HG03460 (cell line): Measurements from ENCODE around the gene TENT5C.

Experiments used
- ATAC-seq: cut with Tn5 transposase; IDR thresholded peaks from one replicate; pipeline ENCODE4 v1.9.1; 2021; ENCODE audit not compliant: unreplicated experiment

The TENT5C gene

DNA sequence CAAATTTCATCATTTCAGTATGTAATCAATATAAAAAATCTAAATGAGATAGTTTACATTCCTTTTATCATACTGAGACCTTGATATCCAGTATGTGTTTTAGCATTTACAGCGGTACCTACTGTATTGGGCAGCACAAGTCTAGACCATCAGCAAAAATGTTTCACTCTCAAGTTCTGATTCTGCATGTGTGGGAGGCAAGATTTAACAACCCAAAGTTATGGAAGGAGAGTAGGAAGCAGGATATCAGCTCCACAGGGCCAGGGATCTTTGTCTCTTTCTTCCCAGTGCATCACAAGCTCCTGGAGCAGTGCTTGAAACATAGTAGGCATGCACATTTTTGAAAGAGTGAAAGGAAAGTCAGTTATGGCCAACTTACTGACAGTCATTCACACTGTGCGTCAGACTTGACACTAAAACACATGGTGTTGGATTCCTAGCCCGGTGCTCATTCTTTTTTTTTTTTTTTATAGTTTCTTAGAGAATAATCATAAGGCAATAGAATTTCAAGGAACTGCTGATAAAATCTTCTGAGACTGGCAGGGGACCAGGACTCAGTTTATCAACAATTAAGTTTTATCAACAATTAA lies 6.1 kb downstream of the TENT5C start:
- ATAC-seq, result no peak

DNA sequence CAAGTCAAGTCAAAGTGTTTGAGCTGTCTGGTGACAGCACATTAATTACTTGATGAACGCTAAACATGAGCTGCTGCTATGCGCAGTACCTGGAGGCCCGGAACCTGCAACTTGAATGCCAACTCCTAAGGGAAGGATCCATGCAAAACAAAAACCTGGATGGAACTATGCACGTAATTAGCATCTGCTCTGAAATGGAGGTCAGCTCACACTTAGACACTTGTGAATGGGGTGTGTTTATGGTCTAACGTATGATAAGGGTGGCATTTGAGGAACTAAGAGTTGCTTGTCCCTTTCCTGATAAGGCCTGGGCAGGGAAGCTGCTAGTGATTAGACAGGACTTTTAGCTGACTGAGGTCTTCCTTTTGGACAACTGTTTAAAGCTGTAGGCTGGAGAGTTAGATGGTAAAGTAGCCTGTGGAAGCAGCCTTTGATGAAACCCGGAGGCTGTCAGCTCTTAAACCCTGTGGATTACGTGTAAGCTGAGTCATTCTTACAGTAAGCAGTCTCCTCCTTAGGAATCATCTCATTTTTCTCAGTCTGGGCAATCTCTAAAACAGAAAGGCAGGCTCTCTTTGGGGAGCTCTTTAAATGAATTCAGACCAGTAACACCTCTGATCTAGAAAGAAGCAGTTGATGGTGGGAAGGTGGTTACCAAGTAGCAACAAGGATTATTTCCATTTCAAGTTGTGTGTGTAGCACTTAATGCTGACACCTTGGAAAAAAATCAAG lies 6.8 kb downstream of the TENT5C start:
- no peak for ATAC-seq

DNA sequence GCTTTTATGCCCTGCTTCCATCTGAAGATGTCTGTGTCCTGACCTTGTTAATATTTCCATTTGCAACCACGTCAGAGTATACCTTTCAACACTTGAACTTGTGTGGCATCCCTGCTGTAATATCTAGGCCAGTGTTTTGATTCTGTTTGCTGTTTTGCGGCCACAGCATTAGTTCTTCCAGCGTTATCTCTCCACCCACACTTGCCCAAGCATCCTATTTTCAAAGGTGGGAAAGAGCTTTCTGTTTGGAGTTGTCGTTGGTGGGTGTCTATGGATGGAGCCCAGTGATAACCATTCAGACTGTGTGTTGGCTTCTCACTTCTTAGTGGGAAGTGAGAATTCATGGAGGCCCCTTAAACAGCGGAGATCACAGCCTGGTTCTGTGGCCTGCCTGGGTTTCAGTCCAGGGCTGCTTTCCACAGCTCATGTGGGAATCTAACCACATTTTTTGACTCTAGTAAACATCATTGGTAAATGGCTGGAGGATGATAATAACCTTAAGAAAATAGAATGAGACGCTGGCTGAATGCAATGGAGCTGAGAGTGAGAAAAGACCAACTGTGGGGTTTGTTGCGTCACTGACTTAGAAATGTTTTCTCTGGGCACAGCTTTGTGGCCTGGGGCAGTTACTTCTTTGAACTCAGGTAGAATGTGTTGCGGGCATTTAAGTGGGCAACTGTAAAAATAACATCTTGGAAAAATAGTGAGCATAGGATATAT lies 7.6 kb downstream of the TENT5C start:
- ATAC-seq, result no peak

GRCh38 chr1:117613969-117614729 lies 8.3 kb downstream of the TENT5C start:
- no peak for ATAC-seq

- ATAC-seq, result no peak
Observed at GRCh38 chr1:117615474-117615873, 9.6 kb downstream of the TENT5C start.

DNA sequence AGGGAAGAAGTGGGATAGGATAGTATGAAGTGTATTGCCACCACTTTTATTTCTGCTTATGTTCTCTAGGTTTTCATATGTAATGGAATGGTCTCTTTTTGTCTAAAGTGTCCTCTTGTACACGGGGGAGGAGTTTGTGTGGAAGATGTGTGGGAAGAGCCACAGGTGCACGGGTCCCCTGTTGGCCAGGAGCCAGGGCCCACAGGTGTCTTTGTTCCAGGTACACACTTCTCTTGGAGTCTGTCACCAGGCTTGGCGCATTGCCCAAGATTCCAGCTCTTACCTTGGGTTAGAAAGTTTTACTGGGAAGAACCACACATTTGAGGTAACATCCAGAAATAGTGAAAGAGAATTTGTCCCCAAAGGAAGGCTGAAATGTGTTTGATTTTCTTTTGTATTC lies 10.5 kb downstream of the TENT5C start:
- no peak for ATAC-seq

- no peak for ATAC-seq
Observed at GRCh38 chr1:117616967-117617366, 11.1 kb downstream of the TENT5C start.

GRCh38 chr1:117618450-117619122 lies 12.7 kb downstream of the TENT5C start:
- no peak for ATAC-seq

- no peak for ATAC-seq
Observed at GRCh38 chr1:117620440-117620839, 14.6 kb downstream of the TENT5C start.

- ATAC-seq, result no peak
Observed at GRCh38 chr1:117621316-117621715, 15.5 kb downstream of the TENT5C start.

GRCh38 chr1:117622726-117623125 lies 16.9 kb downstream of the TENT5C start:
- no peak for ATAC-seq

DNA sequence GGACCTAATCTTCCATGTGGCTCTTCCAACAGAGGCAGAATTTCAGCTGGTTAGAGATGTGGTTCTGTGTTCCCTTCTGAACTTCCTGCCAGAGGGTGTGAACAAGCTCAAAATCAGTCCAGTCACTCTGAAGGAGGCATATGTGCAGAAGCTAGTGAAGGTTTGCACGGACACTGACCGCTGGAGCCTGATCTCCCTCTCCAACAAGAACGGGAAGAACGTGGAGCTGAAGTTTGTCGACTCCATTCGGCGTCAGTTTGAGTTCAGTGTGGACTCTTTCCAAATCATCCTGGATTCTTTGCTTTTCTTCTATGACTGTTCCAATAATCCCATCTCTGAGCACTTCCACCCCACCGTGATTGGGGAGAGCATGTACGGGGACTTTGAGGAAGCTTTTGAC lies 17.3 kb downstream of the TENT5C start:
- ATAC-seq, result no peak

DNA sequence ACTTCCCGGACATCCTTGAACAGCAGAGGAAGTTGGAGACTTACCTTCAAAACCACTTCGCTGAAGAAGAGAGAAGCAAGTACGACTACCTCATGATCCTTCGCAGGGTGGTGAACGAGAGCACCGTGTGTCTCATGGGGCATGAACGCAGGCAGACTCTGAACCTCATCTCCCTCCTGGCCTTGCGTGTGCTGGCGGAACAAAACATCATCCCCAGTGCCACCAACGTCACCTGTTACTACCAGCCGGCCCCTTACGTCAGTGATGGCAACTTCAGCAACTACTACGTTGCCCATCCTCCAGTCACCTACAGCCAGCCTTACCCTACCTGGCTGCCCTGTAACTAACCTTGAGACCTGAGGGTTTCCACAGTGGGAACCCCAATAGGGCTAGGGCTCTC lies 17.9 kb downstream of the TENT5C start:
- no peak for ATAC-seq

DNA sequence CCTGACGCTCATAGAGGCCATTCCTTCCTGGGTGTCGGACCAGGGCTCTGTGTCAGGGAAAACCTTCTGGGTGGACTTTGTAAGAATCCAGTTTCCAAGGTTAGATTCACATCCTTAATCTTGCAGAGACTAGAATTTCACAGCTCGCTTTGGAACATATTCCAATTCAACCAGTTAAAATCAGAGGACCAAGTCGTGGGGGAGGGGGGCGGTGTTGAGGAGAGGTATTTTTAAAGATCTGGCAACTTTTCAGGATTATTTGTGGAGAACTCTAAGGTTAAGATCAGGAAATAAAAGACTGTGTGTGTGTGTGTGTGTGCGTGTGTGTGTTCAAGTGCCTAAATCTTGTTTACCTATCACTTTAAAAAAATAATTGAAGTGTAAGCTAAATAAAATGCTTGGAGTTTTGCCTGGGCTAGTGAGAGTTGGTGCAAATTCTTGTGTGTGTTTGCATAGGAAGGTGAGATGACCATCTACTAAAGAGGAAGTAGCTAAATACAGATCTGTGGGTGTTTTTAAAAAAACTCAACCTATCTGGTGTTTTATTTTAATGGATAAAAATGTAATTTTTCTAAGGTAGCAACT lies 21.8 kb downstream of the TENT5C start:
- ATAC-seq, result no peak

DNA sequence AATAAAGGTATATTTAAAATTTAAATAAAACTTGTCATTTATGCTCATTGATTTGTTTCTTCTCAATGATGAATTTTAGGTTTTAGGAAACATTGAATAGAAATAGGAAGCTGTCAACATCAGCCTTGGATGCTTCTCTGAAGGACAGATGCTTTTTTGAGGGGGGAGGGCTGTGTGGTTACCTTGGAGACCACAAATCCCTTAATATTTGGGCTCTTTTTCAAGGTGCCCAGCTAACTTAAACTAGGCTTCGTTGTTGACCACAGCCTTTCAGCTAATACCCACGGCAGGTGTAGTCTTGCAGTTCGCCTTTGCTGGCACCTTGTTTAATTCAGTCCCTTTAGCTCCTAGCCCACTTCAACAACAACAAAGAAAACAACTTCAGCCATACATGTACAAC lies 22.5 kb downstream of the TENT5C start:
- ATAC-seq, result no peak

- ATAC-seq, result no peak
Observed at GRCh38 chr1:117629625-117630422, 24.0 kb downstream of the TENT5C start.

- ATAC-seq, result no peak
Observed at GRCh38 chr1:117630423-117630998, 24.7 kb downstream of the TENT5C start.

GRCh38 chr1:117631359-117632160 lies 25.7 kb downstream of the TENT5C start:
- ATAC-seq, result no peak
